Activated CD4-positive, alpha-beta T cell treated with anti-CD3 and anti-CD28 coated beads, Interleukin-2, amount 50 U/mL, for 48 hours (primary cell): ENCODE measurements around the gene KATNIP.
A peak's percentile ranks its signal among the peaks of the same experiment; 100 is the strongest.

Source experiments
- DNase-seq, 2 experiments: peaks; one replicate each; pipeline ENCODE4 v3.0.0-alpha.2; 2020

KATNIP gene

DNA sequence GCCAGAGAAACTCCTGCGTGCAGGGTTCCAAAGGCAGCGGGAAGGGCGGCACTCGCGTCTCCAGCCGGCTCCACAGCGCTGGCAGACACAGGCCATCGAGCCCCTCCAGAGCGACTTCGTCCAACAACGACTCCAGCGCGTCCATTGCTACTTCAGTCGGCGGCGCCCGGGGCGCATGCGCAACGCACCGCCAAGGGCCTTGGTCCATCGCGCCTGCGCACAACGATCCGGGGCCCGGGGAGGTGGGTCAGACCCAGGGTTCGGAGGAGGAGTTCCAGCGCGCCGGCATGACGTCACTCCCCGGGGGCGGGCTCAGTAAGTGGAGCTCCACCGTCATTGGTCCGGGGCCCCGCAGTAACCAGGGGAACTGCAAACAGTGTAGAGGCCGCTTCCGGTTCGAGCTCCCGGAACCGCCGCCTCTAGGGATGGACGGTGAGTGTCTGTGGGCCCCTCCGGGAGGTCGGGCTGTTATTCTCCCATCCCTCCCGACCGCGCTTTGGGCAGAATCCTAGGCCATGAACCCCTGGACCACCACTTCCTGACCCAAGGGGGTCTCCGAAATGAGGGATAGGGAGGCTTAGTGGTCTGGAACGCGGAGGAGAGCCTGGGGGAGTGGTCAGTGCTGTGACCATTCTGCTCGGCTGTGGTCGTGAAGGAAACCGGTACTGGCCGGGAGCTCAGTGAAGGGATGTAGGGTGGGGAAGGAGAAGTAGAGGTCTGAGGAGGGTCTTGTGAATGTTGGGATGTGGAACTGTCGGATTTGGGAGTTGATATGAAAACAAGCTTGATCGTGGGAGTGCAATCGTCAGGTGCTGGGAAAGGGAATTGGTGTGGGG, at the start of gene KATNIP, which contains the start of gene GTF3C1:
TSS of gene KATNIP (plus strand) at position 399 of the 836 bp plus-strand sequence. CDS start at position 426, 27 bp downstream.
TSS of gene GTF3C1 (minus strand) at position 168 of the 836 bp plus-strand sequence. CDS start at position 145, 23 bp downstream.
- peak; percentile 100 for DNase-seq

DNA sequence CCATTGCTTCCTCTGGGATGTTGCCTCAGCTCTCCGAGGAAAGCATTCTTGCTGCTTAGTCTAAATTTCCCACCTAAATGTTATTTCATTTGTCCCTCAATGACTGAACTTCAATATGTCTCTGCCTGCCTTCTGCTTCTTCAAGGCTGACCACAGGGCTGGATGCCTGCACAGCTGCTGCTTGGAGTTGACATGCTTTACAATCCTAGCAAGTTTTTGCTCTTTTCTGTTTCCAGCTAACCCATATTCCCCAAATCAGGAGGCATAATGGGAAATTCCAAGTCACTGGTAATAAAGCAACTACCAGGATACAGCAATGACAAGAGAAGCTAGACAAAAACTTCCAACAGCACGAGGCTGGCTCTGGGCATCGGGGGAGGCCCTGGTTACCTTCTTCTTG, 49.1 kb upstream of the KATNIP start:
- DNase-seq, result no peak

GRCh38 chr16:27503662-27504061, 46.3 kb upstream of the KATNIP start:
- no peak for DNase-seq

GRCh38 chr16:27505297-27506236, 44.4 kb upstream of the KATNIP start:
- DNase-seq, result no peak

DNA sequence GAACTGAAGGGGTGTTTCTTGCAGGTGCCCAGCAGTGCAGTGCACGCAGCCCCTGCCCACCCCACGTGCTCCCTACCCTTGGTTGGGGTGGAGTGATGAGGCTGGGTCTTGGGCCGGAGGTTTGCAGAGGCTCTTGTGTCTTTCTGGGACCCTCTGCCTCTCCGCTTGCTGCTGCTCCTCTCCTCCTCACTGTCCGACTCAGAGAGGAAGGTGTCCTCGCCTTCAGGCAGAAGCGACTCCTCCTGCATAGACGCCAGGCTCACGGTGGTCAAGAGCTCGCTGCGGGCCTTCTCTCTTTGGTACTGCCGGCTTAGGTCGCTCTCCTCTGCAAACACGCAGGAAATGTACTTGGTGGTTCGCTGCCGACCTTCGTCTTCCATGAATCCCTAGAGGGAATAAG, 43.2 kb upstream of the KATNIP start:
- DNase-seq, result no peak

DNA sequence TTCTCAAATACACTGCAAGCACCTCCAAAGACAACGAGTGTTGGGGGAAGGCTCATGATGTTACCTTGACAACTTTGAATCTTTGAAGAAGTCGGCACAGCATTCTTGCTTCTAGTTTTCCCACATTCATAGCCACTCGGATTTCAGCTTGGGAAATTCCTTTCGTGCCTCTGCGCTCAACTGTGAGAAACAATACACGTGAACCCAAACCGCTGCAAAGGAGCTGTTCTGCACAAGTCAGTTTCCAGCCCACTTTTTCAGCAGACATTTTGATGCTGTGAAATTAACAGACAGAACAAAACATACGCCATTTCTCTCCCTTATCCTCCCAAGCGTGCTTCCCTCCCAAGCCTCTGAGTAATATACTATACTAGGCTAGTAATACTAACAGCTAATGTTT, 41.5 kb upstream of the KATNIP start:
- no peak for DNase-seq

DNA sequence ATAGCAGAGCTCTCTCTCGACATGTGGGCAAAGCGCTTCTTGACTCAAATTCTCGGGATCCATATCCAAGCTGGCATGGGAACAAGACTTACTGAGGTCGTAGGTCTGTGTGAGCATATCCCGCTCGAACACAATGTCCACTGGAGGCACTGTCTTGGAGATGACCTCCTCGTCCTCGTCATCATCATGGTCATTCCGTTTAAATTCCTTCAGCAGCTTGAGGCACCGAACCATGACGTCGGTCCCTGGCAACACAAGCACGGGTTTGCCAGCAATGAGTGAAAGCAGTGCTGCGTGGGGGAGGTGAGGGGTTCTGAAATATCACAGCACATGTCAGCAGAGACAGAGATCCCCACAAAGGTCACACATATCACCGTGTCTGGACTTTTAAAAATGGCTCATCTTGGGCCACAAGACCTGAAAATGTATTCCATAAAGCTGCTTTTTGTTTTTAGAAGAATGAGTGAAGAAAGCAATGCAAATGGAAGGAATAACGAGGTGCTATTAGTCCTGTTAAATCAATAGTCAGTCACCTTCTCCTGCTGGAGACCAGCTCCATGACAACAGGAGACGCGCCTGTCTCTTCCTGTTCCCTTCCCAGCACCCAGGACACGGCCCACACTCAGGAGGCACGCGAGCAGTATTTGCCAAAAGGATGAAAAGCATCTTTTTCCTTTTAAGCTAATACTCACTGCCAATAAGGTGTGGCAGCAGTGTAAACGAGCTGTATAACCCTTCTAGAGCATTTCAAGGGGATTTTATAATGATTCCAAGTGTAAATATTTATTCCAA, 38.1 kb upstream of the KATNIP start:
- DNase-seq, result no peak

DNA sequence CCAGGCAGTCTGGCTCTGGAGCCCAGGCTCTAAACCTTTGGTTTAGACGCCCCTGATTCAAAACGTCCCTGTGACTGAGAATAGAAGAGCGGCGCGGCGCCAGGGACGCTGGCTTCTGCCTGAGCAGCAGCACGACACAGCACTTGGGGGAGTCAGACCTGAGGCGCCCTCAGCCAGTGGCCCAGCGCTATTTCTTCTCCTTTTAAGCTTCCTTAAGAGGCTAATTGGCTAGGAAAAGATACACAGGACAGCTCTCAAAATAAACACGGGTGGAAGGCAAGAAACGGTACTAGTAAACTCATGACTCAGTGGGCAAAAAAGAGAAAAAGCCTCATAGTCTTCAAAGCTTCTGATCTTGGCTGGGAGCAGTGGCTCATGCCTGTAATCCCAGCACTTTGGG, 35.1 kb upstream of the KATNIP start:
- DNase-seq, result no peak

GRCh38 chr16:27515874-27516353, 34.0 kb upstream of the KATNIP start:
- DNase-seq, result peak; percentile 37 to 39

DNA sequence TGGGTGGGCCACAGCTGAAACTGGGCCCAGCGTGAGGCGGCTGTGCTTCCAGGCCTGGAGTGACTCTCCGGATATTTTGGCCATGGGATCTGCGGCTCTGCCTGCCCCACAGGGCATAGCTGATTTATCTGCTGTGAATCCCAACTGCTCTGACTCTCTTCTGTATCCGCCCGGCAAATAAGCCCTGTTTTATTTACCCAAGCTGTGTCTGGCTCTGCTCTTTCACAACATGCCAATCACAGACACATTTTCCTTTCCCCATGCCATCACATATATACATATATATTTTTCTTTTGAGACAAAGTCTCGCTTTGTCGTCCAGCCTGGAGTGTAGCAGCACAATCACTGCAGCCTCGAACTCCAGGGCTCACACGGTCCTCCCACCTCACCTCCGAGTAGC, 33.6 kb upstream of the KATNIP start:
- no peak for DNase-seq

GRCh38 chr16:27517664-27518063, 32.3 kb upstream of the KATNIP start:
- no peak for DNase-seq

GRCh38 chr16:27518226-27518625, 31.7 kb upstream of the KATNIP start:
- DNase-seq, result no peak

GRCh38 chr16:27520982-27521673, 28.8 kb upstream of the KATNIP start:
- DNase-seq, result no peak

DNA sequence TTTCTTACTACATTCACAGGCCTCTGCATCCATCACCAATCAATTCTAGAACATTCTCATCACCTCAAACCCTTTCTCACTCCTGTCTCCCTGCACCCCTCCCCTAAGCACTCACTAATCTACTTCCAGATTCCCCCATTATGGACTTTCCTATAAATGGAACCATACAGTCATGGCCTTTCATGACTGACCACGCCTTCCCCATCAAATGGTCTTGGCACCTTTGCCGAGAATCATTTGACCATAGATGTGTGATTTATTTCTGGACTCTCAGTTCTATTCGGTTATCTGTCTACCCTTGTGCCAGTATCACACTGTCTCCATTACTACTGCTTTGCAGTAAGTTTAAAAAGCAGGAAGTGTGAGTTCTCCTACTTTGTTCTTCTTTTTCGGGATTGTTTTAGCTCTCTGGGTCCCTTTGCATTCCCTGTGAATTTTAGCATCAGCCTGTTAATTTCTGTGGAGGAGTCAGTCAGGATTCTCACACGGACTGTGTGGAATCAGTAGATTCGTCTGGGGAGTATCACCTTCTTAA, 27.7 kb upstream of the KATNIP start:
- DNase-seq, result no peak

GRCh38 chr16:27526180-27526579, 23.8 kb upstream of the KATNIP start:
- no peak for DNase-seq

- no peak for DNase-seq
These were observed 21.6 kb upstream of the KATNIP start for GRCh38 chr16:27528294-27528693.

GRCh38 chr16:27529962-27530361, 20.0 kb upstream of the KATNIP start:
- DNase-seq, result no peak

DNA sequence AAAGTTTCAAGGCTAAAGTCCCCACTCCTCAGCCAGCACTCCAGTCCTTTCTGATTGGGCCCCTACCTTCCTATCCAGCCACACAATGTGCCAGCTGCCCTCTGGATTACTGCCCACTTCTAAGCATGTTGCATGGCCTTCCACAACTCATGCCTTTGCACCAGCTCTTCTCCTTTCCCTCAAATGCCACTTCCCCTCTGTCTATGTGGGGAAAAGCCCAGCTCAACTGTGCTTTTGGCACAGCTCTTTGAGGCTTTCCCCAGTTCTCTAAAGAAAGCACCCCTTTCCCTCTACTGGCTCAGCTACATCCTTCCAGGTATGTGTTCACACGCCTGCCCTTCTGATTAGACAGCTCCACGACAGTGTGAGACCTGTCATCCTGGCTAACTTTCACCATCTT, 18.8 kb upstream of the KATNIP start:
- no peak for DNase-seq

DNA sequence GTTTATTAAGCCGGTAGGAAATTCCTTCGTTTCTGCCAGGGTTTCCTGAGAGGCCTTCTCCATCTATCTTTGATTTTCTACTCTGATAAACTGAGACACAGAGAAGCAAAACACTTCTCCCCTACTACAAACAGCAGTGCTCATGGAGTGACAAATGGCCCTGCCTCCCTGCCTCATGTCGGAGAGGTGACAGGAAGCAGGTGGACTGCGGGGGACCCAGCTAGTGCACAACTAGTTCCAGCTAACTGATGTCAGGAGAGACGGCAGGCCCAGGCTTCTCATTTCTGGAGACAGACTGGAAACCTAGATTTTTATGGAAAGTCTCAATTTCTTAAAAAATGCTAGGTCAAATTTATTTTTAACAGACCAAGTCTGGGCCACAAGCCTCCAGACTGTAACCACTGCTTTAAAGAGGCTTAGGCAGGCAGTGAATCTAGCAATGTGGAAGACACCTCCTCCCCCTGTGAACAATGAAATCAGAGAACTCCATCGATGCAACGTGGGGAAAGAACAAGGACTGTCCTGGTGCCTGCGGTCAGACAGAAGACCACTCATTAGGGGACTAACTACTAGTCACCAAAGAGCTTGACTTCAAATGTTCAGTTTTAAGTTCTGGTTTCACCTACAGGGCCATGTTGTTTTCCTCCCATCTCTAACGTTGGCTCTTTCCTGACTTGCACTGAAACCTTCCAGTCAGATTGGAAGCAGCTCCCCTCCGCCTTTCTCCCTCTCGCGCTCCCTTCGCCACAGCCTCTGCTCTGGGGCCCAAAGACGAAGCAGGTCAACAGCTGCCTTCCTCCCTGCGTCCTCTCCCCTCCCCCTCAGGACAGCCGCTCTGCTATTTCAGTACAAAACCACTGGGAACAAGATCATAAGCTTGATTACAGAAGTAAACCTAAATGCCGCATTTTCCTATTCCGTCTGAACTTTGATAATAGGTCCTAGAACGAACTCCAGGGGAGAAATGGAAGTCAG, 17.8 kb upstream of the KATNIP start:
- no peak for DNase-seq

- no peak for DNase-seq
These were observed 15.7 kb upstream of the KATNIP start for GRCh38 chr16:27534256-27534655.
